Measurements from ENCODE around the gene ATP12A.

Gene ATP12A

DNA sequence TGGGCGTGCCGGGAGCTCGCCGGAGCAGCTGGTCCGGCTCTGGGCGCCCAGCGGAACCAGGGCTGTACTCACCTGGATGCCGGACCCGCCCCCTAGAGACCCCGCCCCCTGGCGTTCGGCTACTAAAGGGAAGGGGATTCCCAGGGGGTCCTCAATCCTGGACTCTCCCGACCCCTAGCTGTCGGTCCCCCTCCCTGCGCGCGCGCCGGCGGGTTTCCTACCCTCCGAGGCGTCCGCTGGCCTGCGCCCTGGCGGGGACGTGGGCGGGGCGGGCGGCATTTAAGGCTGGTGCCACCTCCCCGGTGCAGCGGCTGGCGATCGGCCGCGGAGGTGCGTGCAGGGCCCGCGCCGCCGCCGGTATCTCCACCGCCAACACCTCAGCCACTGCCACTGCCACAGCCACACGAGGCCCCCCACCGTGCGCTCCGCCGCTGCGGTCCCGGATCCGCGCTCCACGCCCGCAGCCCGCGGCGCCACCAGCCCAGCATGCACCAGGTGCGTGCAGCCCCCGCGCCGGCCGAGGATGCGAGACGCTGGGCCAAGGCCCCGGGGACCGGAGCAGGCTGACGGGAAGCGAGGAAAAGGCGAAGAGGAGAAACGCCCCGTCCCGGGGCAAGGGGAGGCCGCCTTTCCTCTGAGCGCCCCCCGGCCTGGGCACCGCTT is at the start of gene ATP12A:
TSS of gene ATP12A (plus strand) at position 151 of the 663 bp plus-strand sequence. CDS start at position 487, 336 bp downstream.
- peak; percentile 17 for DNase-seq (ENCODE audit: low read depth)

DNA sequence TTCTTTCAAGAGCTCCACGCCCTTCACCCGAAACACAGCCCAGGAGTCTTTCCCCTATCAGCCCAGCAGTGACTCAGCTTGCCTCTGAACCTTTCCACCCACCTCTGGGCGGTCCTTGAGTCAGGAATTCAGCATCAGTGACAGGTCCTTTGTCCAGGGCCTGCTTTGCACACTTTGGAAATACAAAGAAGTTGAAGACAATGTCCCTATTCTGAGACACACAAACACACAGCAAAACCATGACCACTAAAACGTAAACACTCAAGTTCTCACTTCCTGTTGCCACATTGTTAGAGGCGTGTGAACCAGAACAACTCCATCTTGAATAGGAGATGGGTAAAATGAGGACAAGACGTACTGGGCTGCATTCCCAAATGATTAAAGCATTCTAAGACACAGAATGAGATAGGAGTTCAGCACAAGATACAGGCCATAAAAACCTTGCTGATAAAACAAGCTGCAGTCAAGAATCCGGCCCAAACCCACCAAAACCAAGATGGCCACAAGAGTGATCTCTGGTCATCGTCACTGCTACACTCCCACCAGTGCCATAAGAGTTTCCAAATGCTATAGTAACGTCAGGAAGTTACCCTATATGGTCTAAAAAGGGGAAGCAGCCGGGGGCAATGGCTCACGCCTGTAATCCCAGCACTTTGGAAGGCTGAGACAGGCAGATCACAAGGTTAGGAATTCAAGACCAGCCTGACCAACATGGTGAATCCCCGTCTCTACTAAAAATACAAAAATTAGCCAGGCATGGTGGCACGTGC is 49.2 kb upstream of the ATP12A start:
- DNase-seq (ENCODE audit: low read depth): no peak

DNA sequence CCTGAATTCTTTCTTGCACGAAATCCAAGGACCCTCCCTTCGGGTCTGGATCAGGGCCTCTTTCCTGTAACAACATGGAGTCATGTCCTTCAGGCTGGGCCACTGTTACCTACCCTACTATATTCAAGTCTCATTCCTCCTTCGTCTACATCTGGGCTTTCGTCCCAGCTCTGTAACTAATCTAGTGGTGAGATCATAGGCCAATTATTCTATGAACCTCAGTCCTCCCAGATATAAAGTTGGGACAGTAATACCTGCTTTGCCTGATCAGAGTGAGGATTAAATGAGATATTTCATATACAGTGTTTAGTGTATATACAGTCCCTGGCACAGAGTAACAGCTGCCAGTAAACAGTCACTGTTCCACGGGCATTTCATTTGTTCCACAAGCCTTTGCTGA is 48.3 kb upstream of the ATP12A start:
- DNase-seq (ENCODE audit: low read depth): no peak

DNA sequence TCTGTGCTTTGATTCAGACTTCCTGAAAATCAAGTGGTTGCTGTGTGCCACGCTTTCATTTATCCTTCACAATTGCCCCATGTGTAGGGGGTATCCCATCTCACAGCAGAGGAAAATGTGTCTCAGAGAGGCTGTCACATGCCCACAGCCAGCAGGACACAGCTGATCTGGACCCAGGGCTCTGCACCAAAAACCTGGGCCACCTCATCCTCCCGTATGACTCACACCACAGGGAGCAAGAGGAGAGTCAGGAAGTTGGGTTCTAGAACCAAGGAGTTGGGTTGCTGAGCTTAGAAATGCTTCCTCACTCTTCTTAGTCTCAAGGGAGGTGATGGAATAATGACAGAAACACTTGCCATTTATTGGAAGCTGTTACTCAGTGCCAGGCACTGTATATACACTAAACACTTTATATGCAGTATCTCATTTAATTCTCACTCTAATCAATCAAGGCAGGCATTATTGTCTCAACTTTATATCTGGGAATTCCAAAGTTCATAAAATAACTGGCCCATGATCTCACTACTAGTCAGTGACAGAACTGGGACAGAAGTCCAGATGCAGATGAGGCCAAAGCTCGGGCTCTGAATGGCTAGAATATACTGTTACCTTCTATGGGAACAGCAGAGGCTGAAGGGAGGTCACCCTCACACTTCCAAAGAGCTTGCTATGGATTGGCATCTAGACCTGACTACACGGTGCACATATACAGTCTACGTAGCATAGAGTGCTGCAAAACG is 47.7 kb upstream of the ATP12A start:
- DNase-seq (ENCODE audit: low read depth): no peak

DNA sequence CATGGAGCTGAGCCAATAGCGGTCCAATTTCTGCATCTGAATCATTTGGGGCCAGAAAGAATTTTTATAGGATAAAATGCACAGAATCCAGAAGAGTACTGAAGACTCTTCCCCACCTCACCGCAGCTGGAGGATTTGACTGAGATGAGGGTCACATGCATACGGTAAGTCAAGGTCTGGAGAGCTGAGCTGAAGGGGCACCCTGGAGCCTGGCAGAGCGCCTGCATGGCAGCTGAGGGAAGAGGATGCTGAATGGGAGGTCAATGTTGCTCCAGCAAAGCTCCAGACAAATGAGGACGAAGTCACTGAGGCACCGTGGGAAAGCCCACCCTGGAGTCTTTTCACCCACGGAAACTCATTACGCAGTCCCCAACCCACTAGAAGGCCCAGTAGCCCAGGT is 43.4 kb upstream of the ATP12A start:
- no peak for DNase-seq (ENCODE audit: low read depth)

DNA sequence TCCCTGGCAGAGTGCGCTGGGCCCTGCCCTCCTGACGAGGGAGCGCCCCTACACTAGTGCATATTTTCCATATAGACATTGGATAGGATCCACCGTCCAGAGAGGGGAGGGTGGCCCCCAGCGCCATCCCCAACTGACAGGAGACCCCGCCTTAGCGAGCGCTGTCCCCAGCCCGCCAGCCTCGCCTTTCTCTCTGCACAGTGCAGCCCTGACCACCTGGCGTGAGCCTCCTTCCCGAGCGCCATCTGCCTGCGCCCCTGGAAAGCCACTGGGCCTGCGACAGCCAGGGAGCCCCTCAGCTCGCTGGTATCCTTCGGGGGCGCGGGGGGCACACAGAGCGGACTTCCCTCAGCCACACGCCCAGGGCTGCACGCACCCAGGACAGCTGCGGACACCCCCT is 42.1 kb upstream of the ATP12A start:
- DNase-seq (ENCODE audit: low read depth): no peak

DNA sequence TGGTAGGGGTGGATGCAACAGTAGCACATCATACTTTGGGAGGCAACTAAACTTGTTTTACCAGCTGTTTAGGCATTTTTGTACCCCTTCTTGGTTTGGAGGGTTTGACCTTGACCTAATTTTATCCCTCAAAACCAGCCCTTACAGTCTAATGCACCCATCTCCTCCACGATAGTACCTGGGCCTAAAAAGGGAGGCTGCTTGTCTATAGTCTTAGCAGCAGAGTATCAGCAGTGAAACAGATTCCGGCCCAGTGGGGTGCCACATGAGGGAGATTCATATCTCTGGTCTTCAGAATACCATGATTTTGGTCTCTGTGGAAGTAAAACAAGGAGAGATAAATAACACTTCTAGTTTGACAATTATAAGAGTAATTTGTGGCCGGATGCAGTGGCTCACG is 39.5 kb upstream of the ATP12A start:
- DNase-seq (ENCODE audit: low read depth): no peak

DNA sequence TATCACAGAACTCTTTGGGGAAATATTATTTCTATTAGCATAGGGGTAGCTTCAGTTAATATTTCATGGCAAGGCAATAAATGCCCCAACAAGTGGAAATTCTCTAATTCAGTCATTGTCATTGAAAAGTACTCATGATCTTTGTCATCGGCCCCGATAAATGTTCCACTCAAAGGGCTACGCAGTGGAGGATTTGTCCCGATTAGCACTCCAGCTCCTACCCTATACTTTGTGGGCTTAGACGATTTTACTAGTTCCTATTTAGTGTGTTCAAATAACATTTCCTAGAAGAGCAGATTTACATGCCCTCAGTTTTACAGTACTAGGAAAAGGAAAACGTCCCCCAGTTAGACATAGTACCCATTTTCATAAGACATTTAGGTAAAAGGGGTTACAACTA is 38.0 kb upstream of the ATP12A start:
- DNase-seq (ENCODE audit: low read depth): no peak

DNA sequence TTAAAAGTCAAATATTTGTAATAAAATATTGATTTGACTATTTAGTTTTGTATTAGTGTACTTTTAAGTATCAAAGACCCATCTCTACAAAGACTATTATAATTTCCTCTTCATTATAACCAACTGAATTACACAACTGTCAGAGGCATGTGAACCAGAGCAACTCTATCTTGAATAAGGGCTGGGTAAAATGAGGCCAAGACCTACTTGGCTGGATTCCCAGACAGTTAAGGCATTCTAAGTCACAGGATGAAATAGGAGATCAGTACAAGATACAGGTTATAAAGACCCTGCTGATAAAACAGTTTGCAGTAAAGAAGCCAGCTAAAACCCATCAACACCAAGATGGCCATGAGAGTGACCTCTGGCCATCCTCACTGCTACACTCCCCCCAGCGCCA is 36.2 kb upstream of the ATP12A start:
- DNase-seq (ENCODE audit: low read depth): no peak

DNA sequence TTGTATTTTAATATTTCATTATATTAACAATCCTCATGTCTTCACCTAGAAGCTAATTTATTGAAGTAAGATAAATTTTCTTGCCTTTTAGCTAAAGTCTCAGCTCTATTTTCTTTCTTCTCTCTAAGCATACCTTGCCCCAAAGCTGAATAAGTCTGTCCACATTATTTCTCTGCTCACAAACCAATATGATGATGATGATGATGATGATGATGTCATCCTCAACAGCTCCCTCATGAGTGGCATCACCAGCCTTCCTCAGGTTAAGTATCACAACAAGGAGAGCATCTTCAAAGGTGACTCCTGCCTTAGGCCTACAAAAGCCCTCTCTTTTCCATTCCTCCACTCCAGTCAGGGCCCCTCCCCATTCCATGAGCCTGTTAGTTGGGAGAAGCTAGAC is 31.9 kb upstream of the ATP12A start:
- no peak for DNase-seq (ENCODE audit: low read depth)

DNA sequence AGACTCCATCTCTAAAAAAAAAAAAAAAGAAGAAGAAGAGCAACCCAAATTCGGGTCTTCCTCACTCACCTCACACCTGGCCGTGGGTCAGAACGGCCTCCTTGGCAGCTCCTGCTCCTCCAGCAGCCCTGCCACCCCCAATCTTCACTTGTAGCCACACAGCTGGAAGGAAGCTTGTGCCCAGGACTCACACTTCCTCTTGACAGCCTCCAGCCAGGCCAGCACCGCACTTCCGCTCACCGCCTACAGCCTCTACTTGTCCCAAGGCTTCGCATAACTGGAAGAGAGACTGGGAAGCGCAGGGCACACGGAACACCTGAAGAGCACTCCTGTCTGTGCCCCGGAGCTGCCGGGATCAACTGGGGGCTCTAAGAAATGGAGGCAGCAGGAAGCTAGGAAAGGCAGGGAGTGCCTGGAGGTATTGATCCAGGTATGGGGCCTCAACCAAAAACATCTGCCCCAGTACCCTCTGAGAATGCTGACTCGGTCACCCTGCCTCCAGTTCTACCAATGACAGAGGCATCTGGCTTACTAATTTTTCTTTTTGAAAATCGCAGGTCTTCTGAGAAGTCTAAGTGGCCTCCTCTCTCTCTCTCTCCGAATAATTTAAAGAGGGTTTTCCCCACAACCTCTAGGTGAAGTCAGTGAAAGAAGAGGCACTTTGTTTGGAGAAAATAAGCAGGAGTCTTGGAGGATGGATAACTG is 31.1 kb upstream of the ATP12A start:
- no peak for DNase-seq (ENCODE audit: low read depth)

DNA sequence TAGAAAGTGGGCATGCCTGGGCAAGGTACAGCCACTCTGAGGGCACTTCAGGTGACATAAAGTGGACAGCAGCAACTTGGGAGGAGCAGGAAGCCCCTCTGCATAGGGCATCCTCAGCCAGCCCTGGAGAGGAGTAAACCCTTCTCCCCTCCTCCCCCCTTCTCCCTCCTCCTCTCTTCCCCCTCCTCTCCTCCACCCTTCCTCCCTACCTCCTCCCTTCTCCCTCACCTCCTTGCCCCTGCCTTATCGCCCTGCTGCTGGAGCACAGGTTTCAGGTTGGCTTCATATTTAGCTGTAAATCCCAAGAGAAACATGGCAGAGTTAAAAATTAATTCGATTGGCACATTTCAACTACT is 30.5 kb upstream of the ATP12A start:
- DNase-seq (ENCODE audit: low read depth): no peak

DNA sequence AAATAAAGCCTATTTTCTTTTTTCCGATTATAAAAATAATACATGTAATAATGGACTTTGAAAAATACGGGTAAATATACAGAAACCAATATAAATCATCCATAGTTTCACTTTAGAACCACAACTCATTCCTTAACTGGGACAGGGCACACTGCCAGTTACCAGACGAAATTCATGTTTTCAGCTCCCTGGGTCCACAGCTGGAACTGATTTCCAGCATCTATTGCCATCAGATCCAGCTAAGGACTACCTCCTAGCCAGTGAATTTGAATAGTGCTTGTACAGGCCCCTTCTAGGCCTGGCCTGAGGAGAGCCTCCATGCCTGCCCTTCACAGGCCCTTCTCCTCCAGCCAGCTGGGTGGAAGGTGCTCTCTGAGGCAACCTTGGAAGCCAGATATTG is 30.0 kb upstream of the ATP12A start:
- no peak for DNase-seq (ENCODE audit: low read depth)

DNA sequence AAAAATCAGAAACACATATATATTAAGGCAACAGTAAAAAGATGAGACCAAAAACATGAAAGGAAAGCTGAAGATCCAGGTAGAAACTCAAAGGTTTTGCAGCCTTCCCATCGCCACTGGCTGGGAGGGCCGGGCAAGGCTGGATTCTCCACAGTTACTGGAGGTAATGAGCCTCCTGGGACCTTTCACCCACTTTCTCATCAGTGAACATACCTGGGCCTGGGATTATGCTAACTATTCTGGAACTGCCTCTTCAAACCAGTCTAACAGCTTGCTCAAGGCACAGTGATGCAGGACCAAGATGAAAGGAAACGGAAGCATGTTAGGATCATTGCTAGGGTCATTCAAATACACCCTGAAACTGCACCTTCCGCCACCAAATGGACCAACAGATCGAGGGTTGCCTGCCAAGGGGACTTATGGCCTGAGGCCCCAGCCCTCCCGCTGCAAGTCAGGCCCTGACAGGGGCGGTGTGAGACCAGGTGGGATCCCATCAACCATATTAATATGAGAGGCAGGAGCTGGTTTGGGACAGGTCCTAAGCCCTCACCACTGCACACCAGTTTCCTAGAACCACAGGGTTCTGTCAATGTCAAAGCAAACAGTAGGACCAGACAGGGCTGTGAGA is 28.4 kb upstream of the ATP12A start:
- DNase-seq (ENCODE audit: low read depth): no peak

DNA sequence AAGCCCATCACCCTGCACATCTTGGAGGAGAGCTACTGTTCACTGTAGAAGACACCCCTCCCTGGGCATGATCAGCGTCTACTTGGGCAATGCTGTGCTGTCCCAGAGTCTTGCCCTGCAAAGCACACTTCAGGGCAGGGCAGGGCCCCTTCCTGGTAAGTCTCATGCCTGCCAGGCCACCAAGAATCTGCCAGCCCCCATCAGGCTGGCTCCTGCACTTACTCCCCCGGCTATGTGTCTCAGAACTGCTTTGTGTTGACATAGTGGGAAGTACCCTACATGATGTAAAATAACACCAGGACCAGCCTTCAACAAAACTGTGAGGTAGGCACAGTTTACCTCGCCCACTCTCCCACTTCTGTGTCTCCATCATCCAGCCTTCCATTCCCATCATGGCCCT is 27.8 kb upstream of the ATP12A start:
- no peak for DNase-seq (ENCODE audit: low read depth)

DNA sequence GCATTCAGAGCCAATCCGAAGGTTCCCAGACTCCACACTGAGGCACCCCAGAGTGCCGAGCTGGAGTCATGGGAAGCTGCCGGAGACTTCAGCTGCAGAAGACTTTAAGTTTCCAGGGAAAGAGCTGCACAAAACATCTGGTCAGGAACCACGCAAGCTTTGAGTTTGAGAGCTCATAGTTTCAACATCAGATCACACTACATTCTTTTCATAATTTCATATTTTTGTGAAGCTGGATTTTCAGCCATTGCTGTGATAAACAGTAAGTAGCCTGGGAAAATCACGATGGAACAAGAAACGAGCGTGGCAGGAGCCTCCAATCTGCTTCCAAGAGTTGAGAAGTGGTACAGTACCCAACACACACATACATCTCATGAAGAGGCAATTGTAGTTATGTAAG is 25.5 kb upstream of the ATP12A start:
- DNase-seq (ENCODE audit: low read depth): no peak

DNA sequence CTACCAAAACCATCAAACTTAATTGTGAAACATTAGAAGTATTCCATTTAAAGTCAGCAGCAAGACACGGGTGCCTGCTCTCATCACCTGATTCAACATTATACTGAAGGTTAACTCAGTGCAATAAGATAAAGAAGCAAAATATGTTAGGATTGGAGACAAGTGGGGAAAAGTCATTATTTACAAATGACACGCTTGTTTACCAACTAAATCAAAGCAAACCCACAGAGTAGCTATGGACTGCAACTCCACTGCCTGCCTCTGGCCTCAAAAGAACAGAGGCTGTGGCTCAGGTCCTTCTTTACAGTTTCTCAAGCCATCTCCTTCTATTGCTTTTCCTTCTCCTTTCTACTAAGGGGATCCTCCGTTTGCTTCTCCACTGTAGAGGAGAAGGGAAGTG is 21.0 kb upstream of the ATP12A start:
- no peak for DNase-seq (ENCODE audit: low read depth)

DNA sequence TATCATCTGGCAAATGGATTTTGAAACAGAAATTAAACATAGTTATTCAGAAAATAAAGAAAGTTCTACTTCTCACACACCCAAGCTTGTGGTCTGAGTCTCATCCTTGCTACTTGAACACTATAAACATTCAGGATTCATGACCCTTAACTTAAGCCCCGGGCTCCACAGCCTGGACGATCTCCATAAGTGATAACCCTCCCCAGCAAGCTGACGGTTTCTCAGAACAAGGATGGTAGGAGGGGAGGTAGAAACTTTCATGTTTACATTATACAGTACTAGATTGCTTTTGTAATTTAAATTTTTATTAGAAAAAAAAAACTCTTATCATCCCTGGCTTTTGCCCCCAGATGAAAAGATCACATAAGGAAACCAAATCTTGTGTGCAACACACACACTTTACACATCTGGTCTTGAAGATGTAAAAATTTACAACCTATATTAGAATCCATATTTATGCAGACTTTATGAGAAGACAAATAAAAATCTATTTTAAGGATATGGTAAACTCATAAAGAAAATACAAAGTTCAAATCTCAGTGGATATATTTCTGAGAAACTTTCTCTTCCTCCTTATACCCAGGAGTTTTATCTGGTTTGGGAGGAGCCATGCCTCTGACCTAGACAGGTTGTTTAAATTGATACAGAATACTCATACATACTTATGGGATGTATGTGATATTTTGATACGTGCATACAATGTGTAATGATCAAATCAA is 20.0 kb upstream of the ATP12A start:
- no peak for DNase-seq (ENCODE audit: low read depth)

DNA sequence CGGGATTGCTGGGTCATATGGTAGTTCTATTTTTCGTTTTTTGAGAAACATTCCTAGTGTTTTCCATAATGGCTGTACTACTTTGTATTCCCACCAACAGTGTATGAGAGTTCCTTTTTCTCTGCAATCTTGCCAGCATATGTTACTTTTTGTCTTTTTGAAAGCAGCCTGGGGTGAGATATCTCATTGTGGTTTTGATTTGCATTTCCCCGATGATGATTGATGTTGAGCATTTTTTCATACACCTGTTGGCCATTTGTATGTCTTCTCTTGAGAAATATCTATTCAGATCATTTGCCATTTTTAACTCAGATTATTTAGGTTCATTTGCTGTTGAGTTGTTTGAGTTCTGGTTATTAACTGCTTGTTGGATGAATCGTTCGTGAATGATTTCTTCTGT is 18.5 kb upstream of the ATP12A start:
- no peak for DNase-seq (ENCODE audit: low read depth)

DNA sequence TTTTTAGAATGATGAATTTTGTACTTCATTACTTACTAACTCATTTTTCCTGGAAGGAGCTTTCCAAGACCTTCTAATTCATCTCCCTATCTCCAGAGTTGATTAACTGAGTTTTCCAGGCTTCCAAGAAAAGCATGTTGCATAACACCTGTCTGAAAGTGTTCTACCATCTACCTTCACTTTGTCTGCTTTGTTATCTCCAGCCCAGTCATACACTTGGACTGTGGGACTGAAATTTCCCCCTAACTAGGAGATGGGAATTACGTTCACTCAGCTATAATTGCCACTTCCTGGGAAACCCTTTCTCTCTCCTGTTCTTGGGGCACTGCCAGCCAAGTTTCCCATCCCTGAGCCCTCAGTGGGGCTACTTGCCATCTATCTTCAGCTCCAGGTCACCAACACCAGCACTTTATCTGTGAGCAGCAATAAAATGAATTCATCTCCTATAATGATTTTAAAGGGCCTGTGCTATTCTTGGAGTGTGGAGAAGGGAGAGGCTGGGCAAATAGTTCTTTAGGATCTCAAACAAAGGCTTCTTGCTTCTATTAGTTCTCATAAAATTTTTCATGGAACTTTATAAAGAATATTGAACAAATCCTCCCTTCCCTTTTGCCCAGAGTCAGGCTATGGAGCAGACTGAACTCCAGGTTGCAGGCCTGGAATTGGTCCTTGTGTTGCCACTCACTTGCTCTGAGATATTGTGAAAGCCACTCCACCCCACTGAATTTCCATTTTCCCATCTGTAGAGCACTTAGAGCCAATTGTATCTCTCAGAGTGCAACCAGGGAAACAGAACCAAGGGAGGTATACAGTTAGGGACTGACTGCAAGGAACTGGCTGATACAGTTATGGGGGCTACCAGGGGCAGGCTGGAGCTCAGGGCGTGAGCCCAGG is 17.8 kb upstream of the ATP12A start:
- DNase-seq (ENCODE audit: low read depth): no peak

DNA sequence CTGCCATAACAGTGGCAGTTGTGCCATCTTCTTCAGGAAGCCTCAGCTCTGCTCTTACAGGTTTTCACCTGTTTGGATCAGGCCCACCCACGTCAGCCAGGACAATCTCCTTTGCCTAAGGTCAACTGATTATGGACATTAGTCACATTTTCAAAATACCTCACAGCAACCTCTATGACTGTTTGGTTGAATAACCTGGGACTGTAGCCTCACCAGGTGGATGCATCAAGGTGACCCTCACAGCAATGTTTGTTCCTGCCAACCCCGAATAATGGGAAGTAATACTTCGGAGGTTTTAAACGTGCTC is 17.2 kb upstream of the ATP12A start:
- DNase-seq (ENCODE audit: low read depth): no peak
